GF-D8 (cell line): ENCODE results near the gene FAM3A.

Experiments used
- DNase-seq: peaks from one replicate; lab custom pipeline; 2025; lab: John Stamatoyannopoulos, UW

Gene FAM3A

DNA sequence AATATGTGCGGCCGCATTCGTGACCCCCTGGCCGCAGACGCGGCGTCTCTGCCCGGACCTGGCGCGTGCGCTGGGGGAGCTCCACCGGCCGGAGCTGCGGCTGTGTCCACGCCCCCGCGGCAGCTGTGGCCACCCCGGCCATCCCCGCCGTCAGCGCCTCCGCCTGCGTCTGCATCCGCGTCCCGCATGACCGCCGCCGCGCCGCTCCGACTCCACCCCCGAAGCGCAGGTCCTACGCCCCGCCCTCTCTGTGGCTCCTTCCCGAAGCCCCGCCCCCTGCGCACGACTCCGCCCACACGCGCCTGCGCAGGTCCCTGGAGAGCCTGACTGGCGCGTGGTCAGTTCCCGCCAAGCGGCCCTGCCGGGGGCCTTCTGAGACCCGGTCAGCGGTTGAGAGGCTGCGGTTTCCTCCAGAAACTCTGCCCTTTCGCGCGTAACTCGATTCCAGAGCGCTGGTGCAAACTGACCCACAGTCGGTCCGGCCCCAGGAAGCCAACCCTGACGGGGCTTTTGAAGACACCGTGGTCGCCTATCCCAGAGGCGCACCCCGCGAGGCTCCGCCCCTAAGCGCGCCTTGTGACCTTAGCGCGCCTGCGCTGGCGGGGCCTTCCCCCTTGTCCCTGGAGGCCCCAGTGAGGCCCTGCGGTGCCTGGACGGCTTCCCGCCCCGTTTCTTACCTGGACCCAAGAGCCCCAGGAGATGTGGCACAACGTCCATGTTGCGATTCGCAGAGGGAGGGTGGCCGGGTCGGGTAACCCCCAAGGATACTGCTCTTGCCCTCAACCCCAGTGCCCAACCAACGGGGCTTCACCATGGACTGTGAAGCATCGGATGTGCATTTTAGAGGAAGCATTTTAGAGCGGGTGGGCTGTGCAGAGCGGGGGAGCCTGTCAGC is 37.1 kb downstream of the FAM3A start, which contains the start of gene LAGE3:
Gene LAGE3, minus strand, starts transcription at position 554 of the 895 bp plus-strand sequence. Its CDS starts 366 bp downstream, at position 188.
- peak; percentile 50 for DNase-seq

DNA sequence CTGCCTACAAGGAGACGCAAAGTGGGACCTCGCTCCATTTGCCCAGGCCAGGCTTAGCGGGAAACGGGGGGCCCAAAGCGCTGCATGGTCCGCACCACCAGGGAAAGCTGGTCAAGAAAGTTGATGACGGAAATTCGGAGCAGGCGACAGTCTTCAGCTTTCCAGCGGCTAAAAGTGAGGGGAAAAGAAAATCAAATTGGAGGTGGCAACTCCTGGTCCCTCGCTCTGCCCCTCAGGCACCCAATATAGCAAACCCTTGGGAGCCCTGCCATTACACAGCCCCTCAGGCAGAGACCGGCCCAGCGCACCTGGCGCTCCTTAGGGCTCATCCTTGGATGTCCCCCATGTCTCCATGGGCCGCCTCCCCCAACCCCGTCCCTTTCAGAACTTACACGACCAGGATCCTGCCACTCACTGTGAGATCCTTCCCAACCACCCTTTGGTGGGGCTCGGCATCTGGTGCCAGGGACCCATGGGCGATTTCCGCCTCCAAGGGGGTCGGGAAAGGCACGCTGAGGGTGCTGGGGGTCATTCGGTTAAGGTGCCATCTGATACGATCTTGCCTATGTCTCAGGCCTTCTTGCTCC is 38.0 kb downstream of the FAM3A start:
- no peak for DNase-seq

DNA sequence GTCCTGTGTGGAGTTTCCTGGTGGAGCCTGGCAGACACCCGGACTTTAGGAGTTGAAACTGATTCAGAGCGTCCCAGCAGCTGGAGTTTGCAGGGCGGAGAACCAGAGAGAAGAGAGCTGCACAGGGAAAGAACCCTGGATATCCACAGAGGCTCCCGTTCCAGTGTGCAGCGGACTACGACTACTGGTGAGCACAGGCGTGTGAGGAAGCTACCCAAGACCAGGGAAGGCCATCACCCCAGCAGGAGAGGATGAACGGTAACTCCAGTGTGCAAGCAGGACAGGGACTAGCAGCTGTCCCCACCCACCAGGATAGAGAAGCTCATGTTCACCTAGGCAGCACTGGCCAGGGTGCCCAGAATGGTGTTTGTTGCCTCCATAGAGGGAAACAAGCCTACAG is 39.2 kb downstream of the FAM3A start:
- no peak for DNase-seq

DNA sequence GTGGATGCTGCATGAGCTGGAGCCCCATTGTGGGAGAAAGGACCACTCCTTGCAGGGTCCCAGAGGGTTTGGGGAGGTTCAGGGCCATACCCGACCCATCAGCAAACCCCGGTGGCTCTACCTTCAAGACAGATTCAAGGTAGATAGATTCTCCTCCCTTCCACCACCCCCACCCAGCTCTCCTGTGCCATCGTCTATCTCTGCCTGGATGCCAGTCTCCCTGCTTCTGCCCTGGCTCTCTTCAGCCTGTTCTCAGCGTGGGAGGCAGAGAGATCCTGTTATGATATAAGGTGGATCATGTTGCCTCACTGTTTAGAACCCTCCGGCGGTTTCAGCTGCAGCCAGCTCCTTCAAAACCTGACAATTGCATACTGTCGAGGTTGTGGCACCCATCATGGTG is 42.3 kb downstream of the FAM3A start:
- DNase-seq: no peak

DNA sequence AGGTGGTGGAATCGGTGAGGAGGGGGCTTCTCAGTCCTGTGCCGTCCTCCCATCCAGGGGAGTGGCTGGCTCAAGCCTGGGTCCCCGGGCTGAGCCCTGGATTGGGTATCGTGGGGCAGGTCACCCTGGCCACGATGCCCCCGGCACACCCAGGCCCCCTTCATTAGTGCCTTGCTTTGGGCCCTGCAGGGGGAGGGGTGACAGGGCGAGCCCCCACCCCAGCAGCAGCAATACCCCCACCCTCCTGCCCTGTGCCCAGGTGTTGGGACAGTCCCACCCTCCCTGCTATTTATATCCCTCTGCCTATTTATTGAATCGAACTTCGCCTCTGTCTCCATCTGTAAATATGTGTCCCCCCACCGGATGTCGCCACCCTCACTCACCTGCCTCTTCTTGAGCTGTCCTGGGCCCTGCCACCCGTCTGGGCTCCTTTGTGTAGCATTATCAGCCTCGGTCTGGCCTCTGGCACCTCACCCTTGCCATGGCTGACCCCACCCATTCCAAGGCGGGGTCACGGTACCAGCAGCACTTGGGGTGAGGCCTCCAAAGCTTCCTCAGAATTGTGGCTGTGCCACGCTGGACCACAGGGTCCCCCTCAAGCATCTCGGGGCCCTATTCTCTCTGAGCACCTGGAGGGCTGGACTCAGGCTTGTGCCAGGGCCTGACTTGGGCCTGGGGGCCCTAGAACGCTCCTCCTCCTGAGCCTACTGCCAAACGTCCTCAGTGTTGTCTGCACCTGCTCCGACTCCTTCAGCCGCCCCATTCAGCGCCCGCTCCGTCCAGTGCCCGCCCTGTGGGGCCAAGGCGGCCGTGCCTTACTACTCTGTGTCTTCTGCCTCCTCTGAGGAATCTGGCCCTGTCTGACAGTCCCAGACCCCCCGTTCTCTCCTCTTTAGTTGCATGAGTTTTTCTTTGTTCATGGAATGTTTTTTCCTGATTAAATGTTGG is 43.1 kb downstream of the FAM3A start:
- DNase-seq: no peak

DNA sequence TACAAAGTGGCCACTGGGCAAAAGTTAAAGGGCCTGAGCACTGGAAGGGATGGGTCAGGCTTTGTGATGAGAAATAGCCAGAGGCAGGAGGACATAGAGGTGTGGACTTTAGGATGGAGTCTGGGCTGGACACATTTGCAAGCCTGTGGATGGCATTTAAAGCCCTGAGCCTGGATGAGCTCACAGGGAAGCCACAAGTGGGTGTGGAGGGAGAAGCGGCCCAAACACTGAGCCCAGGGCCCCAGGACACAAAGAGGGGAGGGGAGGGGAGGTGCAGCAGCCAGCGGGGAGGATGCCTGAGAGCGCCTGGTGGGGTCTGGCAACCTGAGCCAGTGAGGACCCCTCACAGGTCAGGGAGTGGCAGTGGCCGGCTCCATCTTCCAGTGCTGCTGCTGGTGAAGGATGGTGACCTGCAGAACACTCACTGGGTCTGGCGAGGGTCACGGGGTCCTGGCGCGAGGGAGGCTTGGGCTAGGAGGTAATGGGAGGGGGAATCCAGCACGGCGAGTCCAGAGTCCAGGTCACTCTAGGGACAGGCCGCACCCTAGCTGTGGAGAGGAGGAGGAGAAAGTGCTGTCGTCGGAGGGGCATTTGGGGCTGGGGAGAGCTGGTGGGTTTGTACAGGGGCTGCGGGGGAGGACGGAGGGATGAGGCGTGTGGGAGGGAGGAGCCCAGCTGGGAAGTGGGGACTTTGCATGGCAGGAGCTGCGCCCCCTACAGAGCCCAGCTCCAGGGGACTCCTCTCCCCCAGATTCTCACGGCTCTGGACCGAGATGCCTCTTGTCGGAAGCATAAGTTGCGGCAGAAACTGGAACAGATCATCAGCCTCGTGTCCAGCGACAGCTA is 44.0 kb downstream of the FAM3A start:
- DNase-seq: no peak

DNA sequence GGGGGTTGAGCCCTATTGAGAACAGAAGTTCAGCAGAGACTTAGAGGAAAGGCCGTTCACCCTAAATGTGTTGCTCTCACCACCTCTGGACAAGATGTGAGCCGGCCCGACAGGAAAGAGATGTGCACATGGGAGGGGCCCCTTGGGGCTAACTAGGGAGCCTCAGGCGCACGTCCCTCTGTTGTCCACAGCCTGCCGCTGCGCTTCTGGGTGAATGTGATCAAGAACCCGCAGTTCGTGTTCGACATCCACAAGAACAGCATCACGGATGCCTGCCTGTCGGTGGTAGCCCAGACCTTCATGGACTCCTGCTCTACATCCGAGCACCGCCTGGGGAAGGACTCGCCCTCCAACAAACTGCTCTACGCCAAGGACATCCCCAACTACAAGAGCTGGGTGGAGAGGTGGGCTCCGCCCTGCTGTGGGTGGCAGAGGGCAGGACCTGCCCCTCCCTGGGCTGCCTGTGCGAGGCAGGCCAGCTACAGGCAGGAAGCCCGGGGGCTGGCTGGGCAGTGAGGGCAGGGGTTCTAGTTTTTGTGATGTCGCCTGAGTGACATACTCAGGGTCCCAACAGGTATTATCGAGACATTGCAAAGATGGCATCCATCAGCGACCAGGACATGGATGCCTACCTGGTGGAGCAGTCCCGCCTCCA is 45.0 kb downstream of the FAM3A start:
- DNase-seq: no peak

DNA sequence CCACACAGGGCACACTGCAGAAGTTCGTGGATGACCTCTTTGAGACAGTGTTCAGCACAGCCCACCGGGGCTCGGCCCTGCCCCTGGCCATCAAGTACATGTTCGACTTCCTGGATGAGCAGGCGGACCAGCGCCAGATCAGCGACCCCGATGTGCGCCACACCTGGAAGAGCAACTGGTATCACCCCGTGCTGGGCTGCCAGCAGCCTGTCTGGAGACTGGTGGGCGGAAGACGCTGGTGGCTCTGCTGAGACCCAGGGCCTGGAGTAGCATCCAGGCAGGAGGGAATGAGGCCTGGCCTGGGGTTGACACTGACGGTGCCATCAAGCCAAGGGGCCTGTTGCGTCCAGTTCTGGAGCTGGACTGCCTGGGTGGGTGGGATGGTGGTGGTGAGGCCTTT is 45.6 kb downstream of the FAM3A start:
- no peak for DNase-seq

DNA sequence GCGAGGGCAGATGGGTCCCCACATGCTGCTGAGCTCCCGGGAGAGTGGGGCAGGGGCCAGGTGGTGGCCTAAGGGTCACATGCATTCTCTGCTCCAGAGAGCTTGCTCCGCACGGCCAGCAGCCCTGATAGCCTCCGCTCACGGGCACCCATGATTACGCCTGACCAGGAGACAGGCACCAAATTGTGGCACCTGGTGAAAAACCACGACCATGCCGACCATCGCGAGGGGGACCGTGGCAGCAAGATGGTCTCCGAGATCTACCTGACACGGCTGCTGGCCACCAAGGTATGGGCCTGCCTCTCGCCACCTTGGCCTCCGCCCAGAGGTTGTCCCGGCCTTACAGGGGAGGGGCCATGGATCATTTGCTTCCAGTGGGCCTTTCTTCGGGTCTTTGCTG is 46.2 kb downstream of the FAM3A start:
- no peak for DNase-seq

DNA sequence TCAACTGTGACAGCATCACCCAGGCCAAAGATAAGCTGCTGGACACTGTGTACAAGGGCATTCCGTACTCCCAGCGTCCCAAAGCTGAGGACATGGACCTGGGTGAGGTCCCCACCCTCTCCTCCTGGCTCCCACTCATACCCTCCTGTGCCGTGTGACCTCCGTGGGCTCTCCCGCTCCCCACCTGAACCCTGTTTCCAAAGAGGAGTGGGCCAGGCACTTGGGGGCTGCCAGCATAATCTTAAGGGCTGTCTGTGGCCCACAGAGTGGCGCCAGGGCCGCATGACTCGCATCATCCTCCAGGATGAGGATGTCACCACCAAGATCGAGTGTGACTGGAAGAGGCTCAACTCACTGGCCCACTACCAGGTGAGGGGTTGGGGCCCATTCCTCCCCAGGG is 46.9 kb downstream of the FAM3A start:
- DNase-seq: no peak

DNA sequence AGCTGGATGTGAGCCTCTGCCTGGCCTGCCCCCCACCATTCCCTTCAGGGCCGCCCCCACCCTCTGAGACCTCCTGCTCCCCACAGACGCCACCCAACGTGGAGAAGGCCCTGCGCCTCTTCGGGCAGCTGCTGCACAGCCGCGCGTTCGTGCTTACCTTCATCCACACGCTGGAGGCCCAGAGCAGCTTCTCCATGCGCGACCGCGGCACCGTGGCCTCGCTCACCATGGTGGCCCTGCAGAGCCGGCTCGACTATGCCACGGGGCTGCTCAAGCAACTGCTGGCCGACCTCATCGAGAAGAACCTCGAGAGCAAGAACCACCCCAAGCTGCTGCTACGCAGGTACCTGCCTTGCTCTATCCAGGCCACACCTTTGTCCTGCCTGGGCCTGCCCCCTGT is 47.8 kb downstream of the FAM3A start:
- DNase-seq: no peak

DNA sequence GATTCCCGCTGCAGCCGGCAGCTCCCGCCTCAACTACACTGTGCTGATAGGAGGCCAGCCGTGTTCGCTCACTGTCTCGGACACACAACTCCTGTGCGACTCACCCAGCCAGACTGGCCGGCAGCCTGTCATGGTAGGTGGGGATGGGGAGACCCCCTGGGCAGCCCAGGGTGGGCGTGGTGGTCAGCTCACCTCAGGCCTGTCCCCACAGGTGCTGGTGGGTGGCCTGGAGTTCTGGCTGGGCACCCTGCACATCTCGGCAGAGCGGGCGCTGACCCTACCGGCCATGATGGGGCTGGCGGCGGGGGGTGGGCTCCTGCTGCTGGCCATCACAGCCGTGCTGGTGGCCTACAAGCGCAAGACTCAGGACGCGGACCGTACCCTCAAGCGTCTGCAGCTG is 48.5 kb downstream of the FAM3A start:
- DNase-seq: no peak

DNA sequence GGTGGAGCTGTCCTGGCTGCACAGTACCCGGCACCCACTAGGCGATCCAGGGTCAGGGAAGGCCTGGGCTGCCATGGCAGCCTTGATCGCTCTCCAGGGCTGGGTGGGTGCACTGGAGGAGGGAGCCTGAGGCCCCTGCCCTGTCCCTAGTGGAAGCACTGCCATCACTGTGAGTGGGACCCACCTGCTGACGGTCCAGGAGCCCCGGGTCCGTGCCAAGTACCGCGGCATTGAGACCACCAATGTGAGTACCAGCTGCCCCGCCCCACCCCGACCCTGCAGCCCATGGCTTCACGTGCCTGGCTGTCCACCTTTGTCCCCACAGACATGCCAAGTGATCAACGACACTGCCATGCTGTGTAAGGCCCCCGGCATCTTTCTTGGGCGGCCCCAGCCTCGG is 49.1 kb downstream of the FAM3A start:
- DNase-seq: no peak

DNA sequence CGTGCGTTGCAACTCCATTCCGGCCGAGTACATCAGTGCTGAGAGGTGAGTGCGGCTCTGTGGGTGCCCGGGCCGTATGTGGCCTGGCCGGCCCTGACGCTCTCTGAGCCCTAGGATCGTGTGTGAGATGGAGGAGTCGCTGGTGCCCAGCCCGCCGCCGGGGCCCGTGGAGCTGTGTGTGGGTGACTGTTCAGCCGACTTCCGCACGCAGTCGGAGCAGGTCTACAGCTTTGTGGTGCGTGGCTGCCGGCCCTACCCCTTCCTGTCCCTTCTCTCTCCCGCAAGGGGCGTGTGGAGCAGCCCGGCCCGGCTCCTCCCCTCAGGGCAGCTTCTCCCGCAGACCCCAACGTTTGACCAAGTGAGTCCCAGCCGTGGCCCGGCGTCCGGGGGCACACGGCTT is 50.0 kb downstream of the FAM3A start:
- no peak for DNase-seq

DNA sequence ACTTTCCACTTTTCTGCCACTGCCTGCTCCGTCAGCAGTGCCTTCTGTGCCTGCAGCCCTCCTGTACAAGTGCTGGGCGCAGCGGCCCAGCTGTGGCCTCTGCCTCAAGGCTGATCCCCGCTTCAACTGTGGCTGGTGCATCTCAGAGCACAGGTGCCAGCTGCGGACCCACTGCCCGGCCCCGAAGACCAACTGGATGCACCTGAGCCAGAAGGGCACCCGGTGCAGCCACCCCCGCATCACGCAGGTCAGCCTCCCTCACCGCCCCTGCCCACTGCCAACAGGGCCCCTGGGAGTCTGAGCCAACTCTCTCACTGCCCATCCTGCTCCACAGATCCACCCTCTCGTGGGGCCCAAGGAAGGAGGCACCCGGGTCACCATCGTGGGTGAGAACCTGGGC is 50.4 kb downstream of the FAM3A start:
- no peak for DNase-seq

DNA sequence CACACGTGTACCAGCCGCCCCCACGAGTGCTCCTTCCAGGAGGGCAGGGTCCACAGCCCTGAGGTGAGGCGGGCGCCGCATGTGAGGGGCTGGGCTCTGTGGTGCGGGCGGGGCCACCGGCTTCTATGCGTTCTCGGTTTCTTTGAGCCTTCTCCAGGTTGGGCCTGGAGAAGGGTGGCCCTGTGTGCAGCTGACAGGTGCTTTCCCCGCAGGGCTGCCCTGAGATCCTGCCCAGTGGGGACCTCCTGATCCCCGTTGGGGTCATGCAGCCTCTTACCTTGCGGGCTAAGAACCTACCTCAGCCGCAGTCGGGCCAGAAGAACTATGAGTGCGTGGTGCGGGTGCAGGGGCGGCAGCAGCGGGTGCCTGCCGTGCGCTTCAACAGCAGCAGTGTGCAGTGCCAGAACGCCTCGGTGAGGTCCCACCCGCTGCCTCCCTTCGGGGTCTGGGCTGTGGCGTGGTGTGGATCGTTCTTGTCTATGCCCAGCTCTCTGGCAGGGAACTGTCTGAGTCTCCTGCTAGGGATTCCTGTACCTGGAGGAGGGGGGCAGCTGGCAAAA is 51.1 kb downstream of the FAM3A start:
- no peak for DNase-seq

DNA sequence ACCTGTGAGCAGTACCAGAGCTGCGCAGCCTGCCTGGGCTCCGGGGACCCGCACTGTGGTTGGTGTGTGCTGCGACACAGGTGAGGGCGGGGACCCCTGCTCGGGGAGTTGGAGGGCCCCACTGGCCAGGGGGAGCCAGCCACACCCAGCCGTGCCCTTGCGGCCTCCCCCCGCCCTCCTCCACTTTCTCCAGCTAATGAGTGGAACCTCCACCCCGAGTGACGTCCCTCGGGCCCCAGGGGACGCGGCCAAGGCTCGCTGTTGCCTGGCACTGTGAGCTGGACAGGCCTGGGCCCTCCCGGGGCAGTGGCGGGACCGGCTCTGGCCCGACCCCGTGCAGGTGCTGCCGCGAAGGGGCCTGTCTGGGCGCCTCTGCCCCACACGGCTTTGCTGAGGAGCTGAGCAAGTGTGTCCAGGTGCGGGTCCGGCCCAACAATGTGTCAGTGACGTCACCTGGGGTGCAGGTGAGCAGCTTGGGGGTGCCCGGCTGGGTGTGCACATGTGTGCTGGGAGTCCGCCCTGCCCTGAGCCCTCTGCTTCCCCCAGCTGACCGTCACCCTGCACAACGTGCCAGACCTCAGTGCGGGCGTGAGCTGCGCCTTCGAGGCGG is 52.3 kb downstream of the FAM3A start:
- DNase-seq: no peak

DNA sequence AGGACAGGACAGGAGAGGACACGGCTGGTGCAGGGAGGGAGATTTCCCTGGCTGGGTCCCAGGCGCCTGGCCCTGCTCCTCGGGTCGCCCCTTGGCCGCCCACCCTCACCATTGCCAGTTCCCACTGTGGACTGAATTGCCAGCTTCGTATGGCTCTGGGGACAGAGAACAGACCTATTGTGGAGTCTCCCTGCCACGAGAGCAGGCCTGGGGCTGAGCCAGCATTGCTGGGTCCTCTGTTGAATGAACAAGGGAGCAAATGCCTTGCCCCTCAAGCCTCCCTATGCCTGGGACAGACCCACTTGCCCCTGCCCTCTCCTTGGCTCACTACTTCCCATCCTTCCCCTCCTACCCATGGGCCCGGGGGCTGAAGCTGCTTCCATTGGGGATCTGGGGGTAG is 53.6 kb downstream of the FAM3A start:
- no peak for DNase-seq

DNA sequence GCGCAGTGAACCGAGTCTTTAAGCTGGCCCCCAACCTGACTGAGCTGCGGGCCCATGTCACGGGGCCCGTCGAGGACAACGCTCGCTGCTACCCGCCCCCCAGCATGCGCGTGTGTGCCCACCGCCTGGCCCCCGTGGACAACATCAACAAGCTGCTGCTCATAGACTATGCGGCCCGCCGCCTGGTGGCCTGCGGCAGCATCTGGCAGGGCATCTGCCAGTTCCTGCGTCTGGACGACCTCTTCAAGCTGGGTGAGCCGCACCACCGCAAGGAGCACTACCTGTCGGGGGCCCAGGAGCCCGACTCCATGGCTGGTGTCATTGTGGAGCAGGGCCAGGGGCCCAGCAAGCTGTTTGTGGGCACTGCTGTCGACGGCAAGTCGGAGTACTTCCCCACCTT is 55.7 kb downstream of the FAM3A start:
- no peak for DNase-seq

DNA sequence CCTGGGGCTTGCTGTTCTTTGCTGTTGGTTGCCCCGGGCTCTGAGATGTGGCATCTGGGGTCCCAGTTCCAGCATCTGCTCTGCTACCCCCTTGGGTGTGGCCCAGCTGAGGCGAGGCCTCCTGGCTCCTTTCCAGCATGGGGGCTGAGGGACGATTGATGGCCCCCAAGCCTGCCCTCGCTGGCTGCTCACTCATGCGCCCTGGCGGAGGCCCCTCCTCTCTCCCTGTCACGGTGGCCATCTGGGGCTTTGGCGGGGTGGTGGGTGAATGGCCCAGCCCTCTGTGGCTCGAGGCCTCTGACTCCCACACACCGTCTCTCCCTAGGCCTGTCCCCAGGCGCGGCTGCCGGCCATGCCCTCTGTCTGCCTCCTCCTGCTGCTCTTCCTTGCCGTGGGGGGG is 56.2 kb downstream of the FAM3A start:
- DNase-seq: no peak
